ENCODE measurements around the gene EIF3K.

Gene EIF3K

DNA sequence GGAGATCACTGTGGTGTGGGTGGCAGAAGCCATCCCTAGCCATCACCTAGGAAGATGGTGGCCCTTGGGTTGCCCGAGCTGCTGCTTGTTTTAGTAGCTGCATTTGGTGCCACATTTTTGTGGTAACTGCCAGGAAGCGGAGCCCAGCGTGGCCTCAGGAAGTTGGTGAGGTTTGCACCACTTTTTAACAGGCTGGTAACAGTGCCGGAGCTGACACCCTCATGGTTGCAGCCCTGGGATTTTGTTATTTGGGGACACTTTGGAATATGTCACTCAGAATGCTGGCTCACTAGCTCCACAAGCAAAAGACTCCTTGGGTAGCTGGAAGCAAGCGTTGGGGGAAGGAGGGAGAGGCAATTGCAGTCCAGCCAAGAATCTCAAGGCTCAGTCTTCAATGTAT, 50.6 kb downstream of the EIF3K start:
- DNase-seq, result no peak

DNA sequence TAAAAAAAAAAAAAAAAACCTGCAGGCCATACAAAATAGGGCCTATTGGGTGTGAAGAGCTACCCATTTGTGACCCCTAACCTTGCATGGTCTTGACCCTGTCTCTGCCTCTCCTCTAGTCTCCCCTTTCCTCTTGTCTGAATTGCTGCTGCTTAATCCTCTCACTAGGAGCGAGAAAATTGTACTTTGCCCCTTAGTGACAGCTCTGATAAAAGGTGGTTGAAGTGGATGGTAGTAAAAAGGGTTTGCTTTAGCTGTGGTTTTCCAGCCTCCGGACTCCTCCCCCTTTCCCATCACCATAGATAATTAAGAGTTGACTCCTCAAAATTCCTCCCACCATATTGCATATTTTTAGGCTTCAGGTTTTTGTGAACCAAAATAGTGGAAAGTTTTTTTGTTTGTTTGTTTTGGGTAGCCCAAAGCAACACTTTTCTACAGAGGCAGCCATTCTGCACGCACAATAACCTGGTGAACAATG, 52.0 kb downstream of the EIF3K start:
- DNase-seq, result no peak

DNA sequence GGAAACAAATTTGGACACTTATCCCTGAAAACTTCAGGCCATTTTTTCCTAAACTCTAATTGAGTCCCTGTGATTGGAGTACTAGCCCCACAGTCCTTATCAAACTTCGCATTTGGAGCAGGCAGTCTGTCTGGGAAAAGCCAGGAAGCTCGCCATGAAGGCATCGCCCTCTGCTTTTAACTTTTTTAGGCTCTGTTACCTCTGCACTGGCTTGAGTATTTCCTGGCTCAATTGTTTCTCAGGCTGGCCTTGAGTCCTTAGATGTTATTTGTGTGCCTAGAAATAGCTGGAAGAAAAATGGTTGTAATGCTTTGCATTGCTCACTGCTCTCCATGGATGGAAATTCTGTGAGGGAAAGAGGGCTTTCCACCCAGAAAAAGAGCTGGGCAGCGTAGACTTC, 52.7 kb downstream of the EIF3K start:
- DNase-seq, result no peak

DNA sequence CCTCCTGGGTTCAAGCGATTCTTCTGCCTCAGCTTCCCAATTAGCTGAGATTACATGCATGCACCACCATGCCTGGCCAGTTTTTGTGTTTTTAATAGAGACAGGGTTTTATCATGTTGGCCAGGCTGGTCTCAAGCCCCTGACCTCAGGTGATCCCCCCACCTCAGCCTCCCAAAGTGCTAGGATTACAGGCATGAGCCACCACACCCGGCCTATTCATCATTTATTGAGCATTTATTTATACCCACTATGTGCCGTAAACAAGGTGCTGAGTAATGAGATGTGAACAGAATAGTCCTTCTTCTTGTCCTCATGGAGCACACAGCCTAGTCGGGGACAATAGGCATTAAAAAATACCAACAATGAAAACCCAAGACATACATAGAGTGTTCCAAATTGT, 54.0 kb downstream of the EIF3K start:
- no peak for DNase-seq

DNA sequence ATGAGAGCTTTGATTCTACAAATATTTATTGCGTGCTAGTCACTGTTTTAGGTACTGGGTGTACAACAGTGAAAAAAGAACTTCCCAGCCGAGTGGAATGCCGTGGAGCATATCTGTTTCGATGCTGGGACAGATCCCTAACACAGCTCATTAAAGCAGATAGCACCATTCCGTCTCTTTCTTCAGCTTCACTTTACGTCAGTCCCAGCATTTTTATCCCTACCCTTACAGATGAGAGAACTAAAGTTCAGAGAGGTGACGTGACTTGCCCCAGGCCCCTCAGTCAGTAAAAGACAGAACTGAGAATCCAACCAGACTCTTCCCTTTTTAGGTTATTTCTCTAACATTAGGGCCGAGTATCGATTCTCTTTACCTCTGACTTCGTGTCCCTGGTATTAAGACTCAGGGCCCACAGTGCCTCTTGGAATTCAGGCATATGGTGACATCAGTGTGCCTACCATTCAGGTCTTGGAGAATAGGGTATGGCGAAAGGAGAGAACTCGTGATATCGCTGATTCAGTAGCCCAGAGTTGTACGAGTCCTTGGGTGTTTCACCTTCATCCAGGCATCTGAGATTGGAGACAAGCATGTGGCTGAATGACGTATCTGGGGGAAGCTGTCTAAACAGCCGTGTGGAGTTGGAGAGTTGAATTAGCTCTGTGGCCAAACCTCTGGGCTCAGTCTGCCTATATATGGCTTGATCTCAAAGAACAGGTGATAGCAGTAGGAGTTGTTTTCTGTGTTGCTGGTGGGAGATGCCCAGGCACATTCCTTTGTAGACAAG, 55.6 kb downstream of the EIF3K start:
- no peak for DNase-seq

DNA sequence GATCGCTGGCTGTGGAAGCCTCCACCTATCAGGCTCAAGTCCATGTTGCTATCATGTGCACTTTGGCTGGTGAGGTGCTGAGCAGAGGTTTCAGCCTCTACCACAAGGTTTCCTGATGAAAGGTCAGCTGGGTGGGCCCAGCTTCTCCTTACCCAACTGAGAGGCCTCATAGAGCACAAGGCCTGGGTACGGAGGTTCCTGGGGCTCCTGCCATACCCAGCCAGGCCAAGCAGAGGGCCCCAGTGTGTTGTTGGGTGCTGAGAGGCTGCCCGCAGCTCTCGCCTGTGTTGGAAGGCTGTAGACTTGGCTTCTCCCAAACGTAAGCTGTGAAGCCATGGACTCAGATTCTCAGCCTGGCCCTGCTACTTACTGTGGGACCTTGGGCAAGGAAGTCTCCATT, 56.6 kb downstream of the EIF3K start:
- no peak for DNase-seq

DNA sequence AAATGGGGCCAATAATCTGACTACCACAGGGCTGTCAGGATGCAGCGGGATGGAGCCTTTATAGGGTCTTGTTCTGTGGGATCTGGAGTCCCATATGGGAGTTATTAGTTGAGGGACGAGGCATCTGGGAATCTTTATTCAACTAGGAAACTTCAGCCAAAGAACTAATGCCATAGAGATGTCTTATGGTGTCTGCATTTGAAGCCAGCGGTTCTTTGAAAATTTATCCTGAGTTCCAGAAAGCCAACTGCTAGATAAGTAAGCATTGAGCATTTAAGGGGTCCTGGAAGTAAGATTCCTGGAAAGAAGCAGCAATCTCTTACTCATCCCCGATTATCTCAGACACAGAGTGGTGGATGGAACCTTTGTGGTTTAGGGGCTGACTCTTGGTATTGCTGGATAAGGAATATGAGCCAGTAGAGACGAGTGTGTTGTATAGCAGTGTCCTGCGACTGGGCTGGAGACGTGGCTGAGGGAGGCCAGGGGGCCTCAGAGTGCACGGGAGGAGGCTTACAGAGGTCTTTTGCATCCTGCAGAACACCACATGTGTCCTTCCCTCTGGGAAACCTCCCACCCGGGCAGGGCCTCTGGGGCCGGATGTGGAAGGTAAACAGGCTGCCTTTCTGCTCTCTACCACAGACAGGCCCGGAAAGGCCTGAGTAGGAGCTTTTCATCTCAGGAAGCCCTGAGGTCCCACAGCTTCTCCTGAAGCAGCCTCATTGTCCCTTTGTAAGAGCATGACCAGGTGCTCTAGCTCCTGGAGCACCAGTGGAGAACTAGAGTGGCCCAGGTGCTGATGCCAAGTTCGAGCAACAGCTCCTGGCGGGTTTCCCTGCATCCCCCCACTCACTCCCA, 57.3 kb downstream of the EIF3K start:
- DNase-seq, result peak; percentile 22

DNA sequence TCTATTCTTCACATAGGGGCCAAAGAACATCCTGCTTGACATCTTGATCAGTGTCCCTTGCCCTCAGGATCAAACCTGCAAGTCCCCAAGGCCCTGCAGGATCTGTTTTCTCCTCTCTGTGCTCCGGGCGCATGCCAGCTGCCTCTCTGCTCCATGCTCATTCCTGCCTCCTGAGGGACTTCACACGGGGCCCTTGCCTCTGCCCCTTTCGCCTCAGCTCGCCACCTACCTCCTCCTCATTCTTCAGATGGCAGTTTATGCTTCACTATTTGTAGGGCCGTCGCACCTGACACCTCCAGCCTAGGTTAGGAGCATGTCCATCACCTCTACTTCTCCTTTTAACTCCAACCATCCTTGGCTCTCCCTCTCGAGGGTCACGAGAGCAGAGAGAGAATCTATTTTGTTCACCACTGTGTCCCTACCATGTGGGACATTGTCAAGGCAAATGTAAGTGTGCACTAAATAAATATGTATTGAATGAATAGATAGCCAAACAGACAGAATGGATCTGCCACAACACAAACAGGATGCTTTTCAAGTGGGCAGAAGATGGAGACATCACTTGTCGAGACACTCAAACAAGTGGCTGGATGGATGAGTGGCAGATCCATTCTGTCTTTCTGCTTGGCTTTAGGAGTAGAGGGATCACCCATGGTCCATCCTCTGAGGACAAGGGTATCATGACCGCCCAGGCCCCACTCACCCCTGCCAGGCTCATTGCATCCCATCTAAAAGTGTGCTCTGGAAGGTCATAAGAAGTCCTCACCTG, 58.1 kb downstream of the EIF3K start:
- no peak for DNase-seq

DNA sequence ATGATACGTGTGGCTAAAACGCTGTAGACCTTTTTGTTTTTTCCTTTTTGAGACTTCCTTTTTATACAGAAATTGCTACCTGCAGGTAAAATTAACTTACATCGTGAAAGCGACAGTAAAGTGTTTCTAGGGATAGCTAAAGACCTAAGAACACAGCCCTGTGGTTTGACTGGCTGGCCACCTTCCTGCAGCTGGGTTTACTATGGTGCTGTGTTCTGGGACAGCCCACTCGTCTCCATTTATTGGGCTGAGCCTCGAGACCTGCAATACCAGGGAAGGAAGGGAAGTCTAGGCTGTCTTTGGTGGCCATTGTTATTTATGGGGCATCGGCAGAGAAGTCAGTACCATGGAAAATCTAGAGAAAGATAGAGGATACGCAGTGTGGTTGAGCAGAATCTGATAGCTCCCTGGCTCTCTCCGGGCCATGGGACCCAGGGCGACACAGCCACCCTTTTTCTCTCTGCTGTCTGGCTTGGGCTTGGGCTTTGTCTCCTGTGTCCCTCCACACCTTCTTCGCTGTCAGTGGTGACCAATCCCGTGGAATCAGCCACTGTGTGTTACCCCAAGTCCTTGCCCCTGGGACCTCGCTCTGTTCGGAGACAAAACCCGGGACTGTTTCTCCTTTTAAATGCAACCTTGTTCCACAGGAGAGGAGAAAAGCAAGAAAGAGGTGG, 59.4 kb downstream of the EIF3K start:
- no peak for DNase-seq

DNA sequence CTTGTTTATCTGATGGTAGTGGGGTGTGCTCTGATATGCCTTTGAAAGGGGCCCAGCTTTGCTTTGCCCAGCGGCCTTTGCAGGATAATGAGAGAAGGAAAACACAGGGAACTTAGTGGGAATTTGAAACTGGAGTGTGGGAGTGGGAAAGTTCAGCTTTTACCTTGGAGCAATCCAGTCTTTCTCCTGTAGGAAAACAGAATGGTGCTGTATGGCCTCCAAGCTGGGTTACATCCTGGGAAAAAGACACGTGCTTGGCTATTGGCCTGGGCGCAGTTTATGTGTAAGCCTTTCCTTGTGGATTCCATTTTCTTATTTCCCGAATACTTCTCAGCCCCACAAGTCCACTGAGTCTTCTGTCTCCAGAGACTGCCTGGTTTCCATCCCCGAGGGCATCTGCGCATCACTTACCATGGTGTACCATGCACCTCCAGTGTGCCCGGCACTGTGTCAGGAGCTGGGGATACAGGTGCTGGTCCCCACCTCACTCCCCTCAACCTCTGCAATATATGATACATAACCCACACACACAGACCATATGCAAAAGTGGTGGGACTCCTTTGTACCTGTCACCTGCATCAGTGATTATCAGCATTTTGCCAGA, 60.0 kb downstream of the EIF3K start:
- DNase-seq, result no peak

DNA sequence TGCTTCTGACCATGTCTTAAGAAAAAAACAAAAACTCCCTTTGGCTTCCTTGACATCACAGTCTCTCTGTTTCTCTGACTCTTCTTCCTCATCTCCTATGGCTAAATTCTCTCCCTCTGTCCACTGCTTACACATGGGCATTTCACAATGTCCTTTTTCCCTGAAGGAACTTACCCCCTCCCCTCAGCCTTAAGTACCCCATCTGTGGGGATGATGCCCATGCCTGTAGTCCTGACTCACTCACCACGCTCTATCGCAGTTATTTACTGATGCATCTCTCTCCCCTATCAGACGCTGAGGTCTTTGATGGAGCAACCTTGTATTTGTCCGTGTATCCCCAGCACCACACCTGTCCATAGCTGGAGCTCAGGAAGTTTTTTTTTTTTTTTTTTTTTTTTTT, 60.9 kb downstream of the EIF3K start:
- DNase-seq, result peak; percentile 22

DNA sequence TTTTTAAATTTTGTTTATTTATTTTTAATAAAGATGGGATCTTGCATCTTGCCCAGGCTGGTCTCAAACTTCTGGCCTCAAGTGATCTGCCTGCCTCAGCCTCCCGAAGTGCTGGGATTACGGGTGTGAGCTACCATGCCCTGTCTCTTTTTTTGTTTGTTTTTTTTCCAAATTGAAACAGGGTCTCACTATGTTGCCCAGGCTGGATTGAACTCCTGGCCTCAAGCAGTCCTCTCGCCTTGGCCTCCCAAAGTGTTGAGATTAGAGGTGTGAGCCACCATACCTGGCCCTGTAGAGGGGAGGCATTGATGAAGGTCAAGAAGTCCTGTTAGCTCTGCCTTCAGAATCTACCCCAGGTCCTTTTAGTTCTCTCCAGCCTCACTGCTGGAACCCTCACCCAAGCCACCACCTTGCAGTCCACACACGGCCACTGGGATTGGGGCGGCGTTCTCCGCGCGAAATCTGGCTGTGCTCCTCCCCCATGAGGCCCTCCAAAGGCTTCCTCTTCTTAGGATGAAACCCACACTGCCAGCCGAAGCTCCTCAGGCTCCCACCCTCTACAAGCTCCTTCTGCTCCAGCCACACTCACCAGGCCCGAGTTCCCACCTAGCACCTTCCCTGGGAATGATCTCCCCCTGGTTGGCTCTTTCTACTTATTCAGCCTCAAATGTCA, 63.3 kb downstream of the EIF3K start:
- DNase-seq, result no peak

DNA sequence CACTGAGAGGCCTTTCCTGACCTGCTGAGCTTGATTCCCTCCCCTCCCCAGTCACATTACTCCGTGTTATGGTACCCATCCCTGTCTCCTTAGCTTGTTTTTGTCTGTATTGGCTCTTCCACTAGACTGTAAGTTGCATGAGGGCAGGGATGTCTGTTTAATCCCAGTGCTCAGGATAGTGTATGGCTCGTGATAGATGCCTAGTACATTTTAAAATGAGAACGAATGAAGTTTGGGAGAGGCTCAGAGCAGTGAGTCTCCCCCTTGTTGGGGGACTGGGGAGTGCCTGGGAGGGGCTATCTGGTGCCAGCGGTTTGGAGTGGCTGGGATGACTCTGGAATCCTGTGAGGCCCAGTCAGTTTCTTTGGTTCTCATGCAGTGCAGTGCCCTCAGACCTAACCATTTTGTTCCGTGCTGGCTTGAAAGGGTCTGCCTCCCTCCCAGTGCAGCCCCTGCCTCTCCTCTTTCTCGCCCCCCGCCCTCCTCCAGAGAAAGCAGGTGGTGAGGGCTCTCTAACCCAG, 63.9 kb downstream of the EIF3K start:
- no peak for DNase-seq

DNA sequence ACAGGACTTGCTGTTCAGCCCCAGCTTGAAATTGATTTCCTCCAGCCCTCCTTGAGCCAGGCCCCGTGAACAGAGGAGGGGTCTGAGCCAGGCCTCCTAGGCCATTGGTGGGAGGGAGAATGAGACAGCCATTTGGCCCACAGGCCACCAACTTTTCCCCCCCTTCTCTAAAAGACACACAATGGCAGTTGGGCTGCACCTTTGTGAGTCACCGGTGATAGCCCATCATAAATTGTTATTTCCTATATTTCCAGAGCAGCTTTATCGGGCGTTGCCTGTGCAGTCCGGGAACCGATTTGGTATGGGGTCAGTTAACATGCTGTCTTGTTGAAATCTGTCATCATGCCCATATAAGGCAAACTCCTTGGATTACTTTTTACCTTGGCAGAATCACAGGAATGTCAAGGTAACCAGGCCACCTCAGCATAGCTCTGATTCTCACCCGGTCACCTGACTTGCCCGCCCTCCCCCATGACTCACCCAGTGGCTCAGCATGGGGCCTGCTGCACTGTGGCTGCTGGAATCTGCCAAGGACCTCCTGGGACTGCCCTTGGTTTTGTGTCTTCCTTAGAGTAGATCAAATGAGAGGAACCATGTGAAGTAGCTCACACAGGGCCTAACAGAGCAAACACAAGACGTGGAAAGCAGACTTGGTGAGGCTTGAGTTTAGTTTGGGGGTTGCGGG, 64.5 kb downstream of the EIF3K start:
- DNase-seq, result peak; percentile 86

DNA sequence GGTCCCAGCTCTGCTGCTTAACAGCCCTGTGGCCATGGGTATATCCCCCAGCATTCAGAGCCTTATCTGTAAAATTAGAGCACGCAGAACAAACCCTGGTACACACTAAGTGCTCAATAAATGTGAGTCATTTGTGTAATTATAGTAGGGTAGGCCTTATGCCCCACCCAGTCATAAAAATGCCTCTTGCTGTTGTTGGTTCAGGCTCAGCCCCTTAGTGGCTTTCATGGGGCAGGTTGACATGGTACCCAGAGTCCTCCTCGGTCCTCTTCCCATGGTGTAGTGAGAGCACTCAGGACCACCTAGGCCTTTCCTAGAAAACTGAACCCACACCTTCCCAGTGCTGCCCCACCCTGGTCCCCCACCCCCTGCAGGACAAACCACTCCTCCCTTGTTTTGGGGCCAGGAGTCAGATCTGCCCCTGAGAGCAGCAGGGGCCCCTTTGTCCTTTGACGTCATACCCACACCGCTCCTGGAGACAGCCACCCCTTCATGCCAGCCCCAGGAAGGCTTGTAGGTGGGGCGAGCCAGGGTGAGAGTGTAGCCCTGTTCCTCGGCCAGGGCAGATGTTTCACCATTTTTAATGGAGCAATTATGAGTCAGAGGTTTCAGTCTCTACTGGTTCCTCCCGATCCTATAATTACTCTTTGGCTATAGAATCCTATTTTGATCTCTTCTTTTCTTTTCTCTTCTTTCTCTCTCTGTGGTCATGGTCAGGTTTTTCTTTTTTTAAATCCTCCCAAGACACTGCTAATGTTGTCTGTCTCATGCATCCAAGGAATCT, 65.3 kb downstream of the EIF3K start:
- DNase-seq, result peak; percentile 94

DNA sequence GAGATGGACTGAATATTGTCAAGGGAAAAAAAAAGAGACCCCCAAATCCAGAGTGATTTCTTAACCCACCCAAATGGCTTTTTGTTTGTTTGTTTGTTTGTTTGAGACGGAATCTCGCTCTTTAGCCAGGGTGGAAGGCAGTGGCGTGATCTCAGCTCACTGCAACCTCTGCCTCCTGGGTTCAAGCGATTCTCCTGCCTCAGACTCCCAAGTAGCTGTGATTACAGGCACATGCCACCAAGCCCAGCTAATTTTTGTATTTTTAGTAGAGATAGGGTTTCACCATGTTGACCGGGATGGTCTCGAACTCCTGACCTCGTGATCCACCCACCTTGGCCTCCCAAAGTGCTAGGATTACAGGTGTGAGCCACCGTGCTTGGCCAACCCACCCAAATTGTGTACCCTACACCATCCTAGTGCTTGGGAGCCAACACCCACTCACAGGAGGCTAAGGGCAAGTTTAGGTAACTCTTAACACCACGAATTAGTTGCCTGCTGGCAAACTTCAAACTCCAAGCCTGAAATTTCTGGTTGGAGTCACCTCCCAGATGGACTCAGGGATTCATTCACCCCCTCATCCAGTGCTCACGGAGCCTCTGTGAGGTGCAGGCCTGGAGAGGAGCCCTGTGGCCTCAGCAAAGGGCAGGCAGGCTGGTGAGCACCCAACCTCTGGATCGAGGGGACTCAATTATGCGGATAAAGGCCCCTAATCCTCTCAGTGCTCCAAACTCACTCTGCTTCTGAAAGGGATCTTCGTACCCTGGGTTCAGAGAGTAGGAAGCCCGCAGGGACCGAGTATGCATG, 66.1 kb downstream of the EIF3K start:
- DNase-seq, result no peak

DNA sequence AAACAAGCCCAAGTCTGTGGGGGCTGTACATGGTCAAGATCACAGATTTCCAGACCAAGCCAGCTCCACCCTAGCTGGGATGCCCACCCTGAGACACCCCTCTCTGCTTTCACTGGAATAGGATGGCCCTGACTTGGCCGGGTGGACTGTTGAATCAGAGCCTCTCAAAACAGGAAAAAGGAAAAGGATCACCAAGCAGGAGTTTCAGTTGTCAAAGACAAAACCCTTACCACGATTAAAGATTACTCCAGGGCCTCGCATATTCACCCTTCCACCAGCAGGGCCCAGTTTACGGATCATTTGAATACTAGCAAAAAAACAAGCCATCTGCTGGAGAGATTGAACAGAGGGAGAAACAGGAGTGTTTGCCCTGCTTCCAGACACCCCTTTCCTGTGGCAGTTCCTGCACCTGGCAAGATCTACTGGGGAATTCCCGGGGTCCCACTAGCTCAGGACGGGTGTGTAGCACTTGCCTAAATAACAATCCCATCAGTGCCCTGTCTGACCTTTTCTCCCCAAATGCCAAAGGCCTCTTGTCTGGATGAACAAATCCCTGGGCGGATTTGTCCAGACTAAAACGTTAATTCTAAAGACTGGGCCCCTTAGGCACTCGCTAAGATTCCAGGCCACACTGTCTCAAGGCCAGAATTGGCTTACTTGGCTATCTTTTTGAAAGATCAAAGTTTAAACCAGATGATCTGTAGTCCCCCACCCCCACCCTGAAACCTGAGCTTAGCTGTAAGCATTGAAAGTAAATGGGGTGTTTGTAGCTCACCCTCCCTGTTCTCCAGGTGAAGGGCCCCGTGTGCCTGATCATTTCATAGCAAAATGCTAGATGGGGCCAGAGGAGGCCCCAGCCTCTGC, 66.9 kb downstream of the EIF3K start:
- DNase-seq, result peak; percentile 60

DNA sequence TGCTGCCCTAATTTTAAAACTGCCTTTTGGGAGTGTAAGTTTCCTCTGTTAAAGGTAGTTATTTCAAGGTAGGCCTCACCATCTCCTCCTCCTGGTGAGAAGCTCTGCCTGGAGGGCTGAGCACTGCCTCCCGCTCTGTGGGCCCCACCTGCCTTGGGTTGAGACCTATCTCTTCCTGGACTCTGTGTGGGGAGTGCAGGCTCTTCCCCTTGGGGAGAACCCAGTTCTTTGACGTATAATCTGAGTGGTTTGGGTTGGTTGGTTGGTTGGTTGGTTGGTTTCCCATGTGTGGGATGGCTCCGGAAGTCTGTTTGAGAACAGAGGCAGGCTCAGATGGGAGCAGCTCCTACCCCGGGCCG, 67.5 kb downstream of the EIF3K start:
- no peak for DNase-seq
